Esophagus squamous epithelium (tissue), 5 donors: ENCODE data around the gene MRPS33. TPM values are rescaled to one million over a fixed set of nuclear protein-coding genes. Genes with fewer than 3 reads are reported as not detected.
"Not testable (repeated sequence)": the region's sequence is repeated elsewhere in the genome, so short reads cannot be mapped to it uniquely, and the experiment has no call there.

Experiments
- DNase-seq: peaks from one replicate; lab custom pipeline; 2025; lab: John Stamatoyannopoulos, UW
- H3K27ac ChIP-seq, 4 donors: fragments of 200-600 bp; sonication (generic); one replicate each; pipeline ENCODE4 v1.5.1; 2016 to 2019; ENCODE audit warnings: mild to moderate bottlenecking in 1 of 4
- H3K27me3 ChIP-seq, 4 donors: fragments of 200-600 bp; sonication (generic); 1 replicate in 3 of 4; 2 replicates in 1 of 4; pipeline versions ENCODE4 v1.5.1 to v1.6.0; 2017 to 2021; ENCODE audit warnings: antibody characterized with exemption in 1 of 4
- H3K36me3 ChIP-seq, 3 donors: fragments of 200-600 bp; sonication (generic); one replicate each; pipeline ENCODE4 v1.5.1; 2016 to 2019
- H3K4me1 ChIP-seq, 3 donors: fragments of 200-600 bp; sonication (generic); one replicate each; pipeline ENCODE4 v1.5.1; 2017 to 2019
- H3K4me3 ChIP-seq, 4 donors: fragments of 200-600 bp; sonication (generic); 1 replicate in 3 of 4; 2 replicates in 1 of 4; pipeline ENCODE4 v1.5.1; 2016 to 2019; ENCODE audit warnings: mild to moderate bottlenecking in 2 of 4, moderate library complexity in 1 of 4
- H3K9me3 ChIP-seq, 3 donors: fragments of 200-600 bp; sonication (generic); one replicate each; pipeline ENCODE4 v1.5.1; 2016 to 2019
- POLR2A ChIP-seq, 4 donors: fragments of 450-650 bp; IDR thresholded peaks; one replicate each; pipeline ENCODE4 v1.6.1; 2017; ENCODE audit warnings: antibody characterized with exemption in 4 of 4, mild to moderate bottlenecking in 4 of 4, moderate library complexity in 3 of 4
- WGBS, 2 donors: methylation state at CpG; one replicate each; pipeline ENCODE4 v1.1.5; 2018; 5-methylcytosine and 5-hydroxymethylcytosine counted together
- intact Hi-C: fragments of 100-400 bp; cut with DNase I; formaldehyde crosslinking; loops from one replicate; pipeline ENCODE4 v1.15.0; 2022
- total RNA-seq, 4 donors: library from RNA; depleted of rRNA; stranded (reverse); fragments of >200 nt; gene quantifications; one replicate each; pipeline ENCODE4 v1.1.0, GENCODE V29; 2016
- TF ChIP-seq, protein P1 (sequence below), 6 experiments: fragments of 450-650 bp in 4 of 6; fragments of 200-600 bp in 2 of 6; sonication (generic) in 2 of 6; IDR thresholded peaks; one replicate each; pipeline ENCODE4 v1.5.1; 2016 to 2019; ENCODE audit warnings: antibody characterized with exemption in 6 of 6, mild to moderate bottlenecking in 4 of 6, moderate library complexity in 4 of 6
- donor health status: DM: yes; HTN: yes; CAD: no.

MRPS33 gene
- total RNA-seq, 4 donors from 2014 or later, result 12.7 to 25.2 (median 16.1) TPM

DNA sequence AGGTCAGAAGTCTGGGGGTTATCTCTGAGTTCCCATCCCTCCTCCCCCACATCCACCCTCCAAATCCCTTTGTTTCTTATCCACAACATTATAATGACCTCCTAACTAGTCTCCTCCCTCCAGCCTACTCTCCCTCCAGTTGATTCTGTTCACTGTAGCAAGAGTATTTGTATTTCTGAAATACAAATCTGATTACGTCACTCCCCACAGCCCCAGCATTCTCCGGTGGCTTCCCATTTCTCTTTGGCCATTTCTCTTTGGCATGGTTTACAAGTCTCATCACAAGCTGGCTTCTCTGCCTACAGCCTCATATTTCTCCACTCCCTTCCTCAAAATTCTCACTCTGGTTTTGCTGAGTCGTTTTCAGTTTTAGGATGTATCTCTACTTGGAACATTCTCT lies 24.6 kb upstream of the MRPS33 start:
- TF ChIP-seq, protein P1, sequence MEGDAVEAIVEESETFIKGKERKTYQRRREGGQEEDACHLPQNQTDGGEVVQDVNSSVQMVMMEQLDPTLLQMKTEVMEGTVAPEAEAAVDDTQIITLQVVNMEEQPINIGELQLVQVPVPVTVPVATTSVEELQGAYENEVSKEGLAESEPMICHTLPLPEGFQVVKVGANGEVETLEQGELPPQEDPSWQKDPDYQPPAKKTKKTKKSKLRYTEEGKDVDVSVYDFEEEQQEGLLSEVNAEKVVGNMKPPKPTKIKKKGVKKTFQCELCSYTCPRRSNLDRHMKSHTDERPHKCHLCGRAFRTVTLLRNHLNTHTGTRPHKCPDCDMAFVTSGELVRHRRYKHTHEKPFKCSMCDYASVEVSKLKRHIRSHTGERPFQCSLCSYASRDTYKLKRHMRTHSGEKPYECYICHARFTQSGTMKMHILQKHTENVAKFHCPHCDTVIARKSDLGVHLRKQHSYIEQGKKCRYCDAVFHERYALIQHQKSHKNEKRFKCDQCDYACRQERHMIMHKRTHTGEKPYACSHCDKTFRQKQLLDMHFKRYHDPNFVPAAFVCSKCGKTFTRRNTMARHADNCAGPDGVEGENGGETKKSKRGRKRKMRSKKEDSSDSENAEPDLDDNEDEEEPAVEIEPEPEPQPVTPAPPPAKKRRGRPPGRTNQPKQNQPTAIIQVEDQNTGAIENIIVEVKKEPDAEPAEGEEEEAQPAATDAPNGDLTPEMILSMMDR (IDR thresholded peaks at IDR 0.05), result no peak
- Histone ChIP-seq H3K4me3 (no peak overlapping the region), H3K27me3 (no peaks in the 10 kb centered on the region), H3K27ac (no peak overlapping the region), H3K4me1 (no peaks in the 10 kb centered on the region), H3K9me3 (no peaks in the 10 kb centered on the region), H3K36me3 (no peaks in the 10 kb centered on the region)
- DNase-seq, result no peak
- WGBS, 2 donors, result 50 to 55% methylated on average over 3 of the region's 3 CpGs
- intact Hi-C loops, result no loop called here

DNA sequence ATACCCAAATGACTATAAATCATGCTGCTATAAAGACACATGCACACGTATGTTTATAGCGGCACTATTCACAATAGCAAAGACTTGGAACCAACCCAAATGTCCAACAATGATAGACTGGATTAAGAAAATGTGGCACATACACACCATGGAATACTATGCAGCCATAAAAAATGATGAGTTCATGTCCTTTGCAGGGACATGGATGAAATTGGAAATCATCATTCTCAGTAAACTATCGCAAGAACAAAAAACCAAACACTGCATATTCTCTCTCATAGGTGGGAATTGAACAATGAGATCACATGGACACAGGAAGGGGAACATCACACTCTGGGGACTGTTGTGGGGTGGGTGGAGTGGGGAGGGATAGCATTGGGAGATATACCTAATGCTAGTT lies 23.3 kb upstream of the MRPS33 start:
- intact Hi-C loops, H3K27me3 ChIP-seq, H3K9me3 ChIP-seq, H3K36me3 ChIP-seq, H3K4me3 ChIP-seq, H3K4me1 ChIP-seq, DNase-seq, H3K27ac ChIP-seq: not testable (repeated sequence)
- 100% methylated on average over 1 of the region's 3 CpGs; no CpG with 5 or more reads in 1 of the 2 donors for WGBS, 2 donors

DNA sequence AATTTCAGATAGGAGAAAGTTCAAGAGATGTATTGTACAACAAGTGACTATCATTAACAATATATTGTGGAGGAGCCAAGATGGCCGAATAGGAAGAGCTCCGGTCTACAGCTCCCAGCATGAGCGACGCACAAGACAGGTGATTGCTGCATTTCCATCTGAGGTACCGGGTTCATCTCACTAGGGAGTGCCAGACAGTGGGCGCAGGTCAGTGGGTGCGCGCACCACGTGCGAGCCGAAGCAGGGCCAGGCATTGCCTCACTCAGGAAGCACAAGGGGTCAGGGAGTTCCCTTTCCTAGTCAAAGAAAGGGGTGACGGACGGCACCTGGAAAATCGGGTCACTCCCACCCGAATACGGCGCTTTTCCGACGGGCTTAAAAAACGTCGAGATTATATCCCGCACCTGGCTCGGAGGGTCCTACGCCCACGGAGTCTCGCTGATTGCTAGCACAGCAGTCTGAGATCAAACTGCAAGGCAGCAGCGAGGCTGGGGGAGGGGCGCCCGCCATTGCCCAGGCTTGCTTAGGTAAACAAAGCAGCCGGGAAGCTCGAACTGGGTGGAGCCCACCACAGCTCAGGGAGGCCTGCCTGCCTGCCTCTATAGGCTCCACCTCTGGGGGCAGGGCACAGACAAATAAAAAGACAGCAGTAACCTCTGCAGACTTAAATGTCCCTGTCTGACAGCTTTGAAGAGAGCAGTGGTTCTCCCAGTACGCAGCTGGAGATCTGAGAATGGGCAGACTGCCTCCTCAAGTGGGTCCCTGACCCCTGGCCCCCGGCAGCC lies 18.0 kb upstream of the MRPS33 start:
- H3K4me3 ChIP-seq, H3K4me1 ChIP-seq, H3K9me3 ChIP-seq, DNase-seq, H3K36me3 ChIP-seq, intact Hi-C loops, H3K27me3 ChIP-seq, H3K27ac ChIP-seq: not testable (repeated sequence)
- 84 to 89% methylated on average over 12 to 19 of the region's 33 CpGs for WGBS, 2 donors

DNA sequence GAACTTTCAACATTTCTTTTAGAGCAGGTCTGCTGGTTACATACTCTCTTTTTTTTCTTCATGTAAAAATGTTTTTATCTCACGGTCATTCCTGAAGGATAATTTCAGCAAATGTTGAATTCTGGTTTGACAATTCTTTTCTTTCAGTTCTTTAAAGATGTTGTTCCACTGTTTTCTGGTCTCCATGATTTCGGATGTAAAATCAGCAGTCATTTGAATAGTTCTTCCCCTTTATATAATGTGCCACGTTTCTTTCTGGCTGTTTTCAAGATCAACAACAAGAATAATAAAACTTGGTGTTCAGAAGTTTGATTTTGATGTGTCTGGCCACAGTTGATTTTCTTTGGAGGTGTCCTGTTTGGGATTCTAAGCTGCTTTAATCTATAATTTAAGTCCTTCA lies 14.0 kb upstream of the MRPS33 start:
- Histone ChIP-seq H3K27ac (no peak overlapping the region), H3K36me3 (no peaks in the 10 kb centered on the region), H3K4me1 (no peaks in the 10 kb centered on the region), H3K27me3 (peaks cover 0 to 10% (median 0%) of the 10 kb centered on the region in 4 donors), H3K9me3 (peaks cover 0 to 20% (median 5%) of the 10 kb centered on the region in 3 donors), H3K4me3 (no peak overlapping the region)
- intact Hi-C loops, result no loop called here
- WGBS, 2 donors, result 73 to 74% methylated on average over 3 of the region's 3 CpGs
- DNase-seq, result no peak
- no peak for TF ChIP-seq POLR2A (IDR thresholded peaks at IDR 0.05)
- TF ChIP-seq, protein P1 (IDR thresholded peaks at IDR 0.05), result no peak

DNA sequence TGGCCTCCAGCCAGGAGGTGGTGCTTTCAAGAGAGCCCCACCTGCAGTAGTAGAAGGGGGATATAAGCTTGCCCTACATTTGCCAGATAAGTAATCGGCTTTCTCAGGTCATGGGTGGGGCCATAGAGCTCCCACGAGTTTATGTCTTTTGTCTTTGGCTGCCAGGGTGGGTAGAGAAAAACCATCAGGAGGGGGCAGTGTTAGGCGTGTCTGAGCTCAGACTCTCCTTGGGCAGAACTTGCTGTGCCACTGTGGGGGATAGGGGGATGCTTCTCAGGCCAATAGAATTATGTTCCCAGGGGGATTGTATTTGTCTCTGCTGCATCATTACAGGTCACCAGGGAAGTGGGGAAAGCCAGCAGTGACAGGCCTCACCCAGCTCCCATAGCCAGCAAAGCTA lies 12.3 kb upstream of the MRPS33 start:
- no peak for DNase-seq

DNA sequence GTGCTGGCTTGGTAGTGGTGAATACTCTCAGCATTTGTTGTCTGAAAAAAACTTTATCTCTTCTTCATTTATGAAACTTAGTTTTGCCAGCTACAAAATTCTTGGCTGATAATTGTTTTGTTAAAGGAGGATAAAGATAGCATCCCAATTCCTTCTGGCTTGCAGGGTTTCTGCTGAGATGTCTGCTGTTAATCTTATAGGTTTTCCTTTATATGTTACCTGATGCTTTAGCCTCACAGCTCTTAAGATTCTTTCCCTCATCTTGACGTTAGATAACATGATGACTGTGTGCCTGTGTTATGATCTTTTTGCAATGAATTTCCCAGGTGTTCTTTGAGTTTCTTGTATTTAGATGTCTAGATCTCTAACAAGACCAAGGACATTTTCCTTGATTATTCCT lies 9.9 kb upstream of the MRPS33 start:
- TF ChIP-seq POLR2A (IDR thresholded peaks at IDR 0.05), result no peak
- TF ChIP-seq, protein P1 (IDR thresholded peaks at IDR 0.05), result no peak
- Histone ChIP-seq H3K4me3 (no peak overlapping the region), H3K9me3 (peaks cover 0 to 20% (median 5%) of the 10 kb centered on the region in 3 donors), H3K27ac (no peak overlapping the region), H3K4me1 (no peaks in the 10 kb centered on the region), H3K27me3 (peaks cover 0 to 10% (median 0%) of the 10 kb centered on the region in 4 donors), H3K36me3 (no peaks in the 10 kb centered on the region)
- WGBS, 2 donors, result 80 to 95% methylated on average over 1 of the region's 1 CpG
- DNase-seq, result no peak
- intact Hi-C loops, result no loop called here

More for the DNA sequence above, 12.3 kb upstream of the MRPS33 start:
- WGBS, 2 donors, result 48 to 71% methylated on average over 2 to 3 of the region's 3 CpGs
- Histone ChIP-seq H3K27me3 (peaks cover 0 to 3% (median 0%) of the 10 kb centered on the region in 4 donors), H3K4me1 (no peaks in the 10 kb centered on the region), H3K36me3 (no peaks in the 10 kb centered on the region), H3K4me3 (no peak overlapping the region), H3K27ac (no peak overlapping the region), H3K9me3 (peaks cover 0 to 20% (median 5%) of the 10 kb centered on the region in 3 donors)
- intact Hi-C loops, result no loop called here
- TF ChIP-seq POLR2A (IDR thresholded peaks at IDR 0.05), result no peak
- TF ChIP-seq, protein P1 (IDR thresholded peaks at IDR 0.05), result no peak
